Astrocyte (in vitro differentiated cells and primary cell): Measurements from ENCODE around the gene RCAN2. TPM values are rescaled to one million over a fixed set of nuclear protein-coding genes. Genes with fewer than 3 reads are reported as not detected.

Experiments
- DNase-seq: peaks from one replicate; pipeline ENCODE4 v3.0.0-alpha.2; 2010; ENCODE audit warnings: low read depth
- FAIRE-seq: peaks from 2 replicates; lab custom pipeline; 2011; peaks lifted over from hg19 to GRCh38; lab: Jason Lieb, UNC
- H2AFZ ChIP-seq: 2 replicates; pipeline ENCODE4 v1.6.0; 2012; ENCODE audit warnings: low read depth, low read length, inconsistent platforms
- H3K27ac ChIP-seq: 2 replicates; pipeline ENCODE4 v1.5.1; 2011; ENCODE audit warnings: low read depth, low read length, inconsistent platforms
- H3K27me3 ChIP-seq: 2 replicates; pipeline ENCODE4 v1.6.0; 2011; ENCODE audit warnings: low read length, inconsistent platforms; ENCODE audit not compliant: insufficient read depth
- H3K36me3 ChIP-seq: 2 replicates; pipeline ENCODE4 v1.5.1; 2011; ENCODE audit warnings: low read length, inconsistent platforms; ENCODE audit not compliant: insufficient read depth
- H3K4me1 ChIP-seq: 2 replicates; pipeline ENCODE4 v1.5.1; 2011; ENCODE audit warnings: low read length, inconsistent platforms; ENCODE audit not compliant: insufficient read depth
- H3K4me2 ChIP-seq: 2 replicates; pipeline ENCODE4 v1.6.0; 2012; ENCODE audit warnings: low read length, inconsistent platforms
- H3K4me3 ChIP-seq: 2 replicates; pipeline ENCODE4 v1.5.1; 2011; ENCODE audit warnings: low read depth, mild to moderate bottlenecking, low read length, inconsistent platforms; ENCODE audit not compliant: insufficient read depth
- H3K79me2 ChIP-seq: 2 replicates; pipeline ENCODE4 v1.6.0; 2012; ENCODE audit warnings: mild to moderate bottlenecking, low read length, inconsistent platforms; ENCODE audit not compliant: insufficient read depth
- H3K9ac ChIP-seq: 2 replicates; pipeline ENCODE4 v1.6.0; 2012; ENCODE audit warnings: mild to moderate bottlenecking, low read length, inconsistent platforms
- H3K9me3 ChIP-seq: 2 replicates; pipeline ENCODE4 v1.5.1; 2012; ENCODE audit warnings: low read depth, mild to moderate bottlenecking, low read length, inconsistent platforms; ENCODE audit not compliant: insufficient read depth
- H4K20me1 ChIP-seq: 2 replicates; pipeline ENCODE4 v1.6.0; 2012; ENCODE audit warnings: low read length, inconsistent platforms; ENCODE audit not compliant: insufficient read depth
- H3K27ac Mint-ChIP-seq: one replicate; pipeline ENCODE4 v1.8.0; 2021; ENCODE audit warnings: mild to moderate bottlenecking, mixed read lengths; ENCODE audit not compliant: unreplicated experiment
- H3K27me3 Mint-ChIP-seq: one replicate; pipeline ENCODE4 v1.8.0; 2021; ENCODE audit warnings: low read depth, mixed read lengths; ENCODE audit not compliant: unreplicated experiment
- H3K36me3 Mint-ChIP-seq: one replicate; pipeline ENCODE4 v1.8.0; 2021; ENCODE audit warnings: low read depth, mixed read lengths; ENCODE audit not compliant: unreplicated experiment
- H3K4me1 Mint-ChIP-seq: one replicate; pipeline ENCODE4 v1.8.0; 2021; ENCODE audit warnings: low read depth, mixed read lengths; ENCODE audit not compliant: unreplicated experiment
- H3K4me3 Mint-ChIP-seq: one replicate; pipeline ENCODE4 v1.8.0; 2021; ENCODE audit warnings: mild to moderate bottlenecking, moderate library complexity, mixed read lengths; ENCODE audit not compliant: unreplicated experiment
- H3K9me3 Mint-ChIP-seq: one replicate; pipeline ENCODE4 v1.8.0; 2021; ENCODE audit warnings: mild to moderate bottlenecking, mixed read lengths; ENCODE audit not compliant: unreplicated experiment
- CTCF ChIP-seq: IDR thresholded peaks from 2 replicates; pipeline ENCODE4 v1.5.1; 2011; ENCODE audit warnings: low read depth, mild to moderate bottlenecking, inconsistent platforms, low read length, moderate library complexity; ENCODE audit not compliant: insufficient read depth
- EZH2 ChIP-seq: IDR thresholded peaks from 2 replicates; pipeline ENCODE4 v1.6.1; 2012; ENCODE audit warnings: mild to moderate bottlenecking, low read length, inconsistent platforms; ENCODE audit not compliant: insufficient read depth
- total RNA-seq: library from RNA; stranded (reverse); gene quantifications from 2 replicates; pipeline ENCODE4 v1.2.1, GENCODE V29; 2021

RCAN2 gene
- total RNA-seq, 1 donor from 2014 or later, result 10.6 TPM

- Mint-ChIP-seq H3K9me3 (no peaks in the 10 kb centered on the region), H3K4me3 (no peak overlapping the region), H3K4me1 (no peaks in the 10 kb centered on the region), H3K27me3 (no peaks in the 10 kb centered on the region), H3K36me3 (no peaks in the 10 kb centered on the region), H3K27ac (no peak overlapping the region)
- H3K27ac ChIP-seq, result no peak overlapping the region
- no peak for DNase-seq
- FAIRE-seq, result no peak
- H3K9me3 ChIP-seq, result no peaks in the 10 kb centered on the region
- H2AFZ ChIP-seq, result no peak overlapping the region
- TF ChIP-seq CTCF (no peak), EZH2 (no peak)
- no peaks in the 10 kb centered on the region for H4K20me1 ChIP-seq
- no peak overlapping the region for H3K4me2 ChIP-seq
- peaks cover under 1% of the 10 kb centered on the region for H3K27me3 ChIP-seq
- H3K4me3 ChIP-seq, result no peak overlapping the region
- H3K36me3 ChIP-seq, result no peaks in the 10 kb centered on the region
- H3K4me1 ChIP-seq, result no peaks in the 10 kb centered on the region
- no peaks in the 10 kb centered on the region for H3K79me2 ChIP-seq
- no peak overlapping the region for H3K9ac ChIP-seq
Measured at GRCh38 chr6:46258249-46258648, 233.0 kb downstream of the RCAN2 start.

GRCh38 chr6:46255528-46255927 lies 235.7 kb downstream of the RCAN2 start:
- no peak overlapping the region for H3K9ac ChIP-seq
- H3K36me3 Mint-ChIP-seq, result no peaks in the 10 kb centered on the region
- no peak for TF ChIP-seq EZH2
- TF ChIP-seq CTCF, result no peak
- no peak overlapping the region for H2AFZ ChIP-seq
- H3K79me2 ChIP-seq, result no peaks in the 10 kb centered on the region
- no peak overlapping the region for H3K27ac Mint-ChIP-seq
- FAIRE-seq (no peak), DNase-seq (no peak)
- H3K36me3 ChIP-seq, result no peaks in the 10 kb centered on the region
- no peak overlapping the region for H3K4me3 ChIP-seq
- no peak overlapping the region for H3K4me3 Mint-ChIP-seq
- no peaks in the 10 kb centered on the region for H3K4me1 Mint-ChIP-seq
- no peaks in the 10 kb centered on the region for H3K9me3 ChIP-seq
- H3K4me2 ChIP-seq, result no peak overlapping the region
- no peak overlapping the region for H3K27ac ChIP-seq
- no peaks in the 10 kb centered on the region for H3K4me1 ChIP-seq
- H4K20me1 ChIP-seq, result no peaks in the 10 kb centered on the region
- peaks cover 2% of the 10 kb centered on the region for H3K27me3 ChIP-seq
- H3K9me3 Mint-ChIP-seq, result no peaks in the 10 kb centered on the region
- H3K27me3 Mint-ChIP-seq, result no peaks in the 10 kb centered on the region

- FAIRE-seq, result no peak
- TF ChIP-seq EZH2, result no peak
- no peak for TF ChIP-seq CTCF
Measured at GRCh38 chr6:46254946-46255345, 236.3 kb downstream of the RCAN2 start.

More at GRCh38 chr6:46254946-46255345, 236.3 kb downstream of the RCAN2 start:
- Histone ChIP-seq H3K4me1 (no peaks in the 10 kb centered on the region), H3K79me2 (no peaks in the 10 kb centered on the region), H4K20me1 (no peaks in the 10 kb centered on the region), H3K4me2 (no peak overlapping the region), H3K4me3 (no peak overlapping the region), H2AFZ (no peak overlapping the region), H3K9ac (no peak overlapping the region), H3K27ac (no peak overlapping the region), H3K9me3 (no peaks in the 10 kb centered on the region), H3K36me3 (no peaks in the 10 kb centered on the region), H3K27me3 (peaks cover 2% of the 10 kb centered on the region)
- no peak for DNase-seq
- no peak overlapping the region for H3K4me3 Mint-ChIP-seq
- H3K27ac Mint-ChIP-seq, result no peak overlapping the region
- no peaks in the 10 kb centered on the region for H3K4me1 Mint-ChIP-seq
- no peaks in the 10 kb centered on the region for H3K36me3 Mint-ChIP-seq
- no peaks in the 10 kb centered on the region for H3K9me3 Mint-ChIP-seq
- H3K27me3 Mint-ChIP-seq, result no peaks in the 10 kb centered on the region
